Measurements from ENCODE around the gene LRP1B.

LRP1B gene

DNA sequence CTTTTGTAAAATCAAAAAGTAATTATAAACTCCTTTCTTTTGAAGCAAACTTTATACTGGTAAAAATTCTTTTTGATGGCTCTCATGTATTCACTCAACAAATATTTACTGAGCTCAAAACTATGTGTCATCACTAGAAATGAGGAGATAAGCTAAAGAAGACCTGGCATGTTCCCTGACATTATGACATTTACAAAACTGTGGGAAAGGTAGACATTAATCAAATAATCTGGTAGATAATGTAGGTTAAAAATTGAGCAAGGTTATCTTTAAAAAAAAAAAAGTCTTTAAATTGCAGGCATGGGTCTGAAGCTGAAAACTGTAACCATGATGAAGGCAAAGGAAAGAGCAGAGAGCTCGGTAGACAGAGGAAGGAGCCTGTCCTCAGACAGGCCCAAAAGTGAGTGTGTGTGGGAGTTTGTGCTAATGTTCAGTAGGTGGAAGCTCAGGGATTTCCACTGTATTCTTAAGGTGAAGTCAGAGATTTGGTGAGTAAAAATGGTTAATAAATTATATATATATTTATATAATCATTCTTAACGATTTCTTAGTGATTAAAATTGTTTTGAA is 612.9 kb downstream of the LRP1B start:
- DNase-seq (ENCODE audit: low read depth, low spot score), result no peak

GRCh38 chr2:141517180-141517851 is 613.5 kb downstream of the LRP1B start:
- DNase-seq (ENCODE audit: low read depth, low spot score), result no peak

DNA sequence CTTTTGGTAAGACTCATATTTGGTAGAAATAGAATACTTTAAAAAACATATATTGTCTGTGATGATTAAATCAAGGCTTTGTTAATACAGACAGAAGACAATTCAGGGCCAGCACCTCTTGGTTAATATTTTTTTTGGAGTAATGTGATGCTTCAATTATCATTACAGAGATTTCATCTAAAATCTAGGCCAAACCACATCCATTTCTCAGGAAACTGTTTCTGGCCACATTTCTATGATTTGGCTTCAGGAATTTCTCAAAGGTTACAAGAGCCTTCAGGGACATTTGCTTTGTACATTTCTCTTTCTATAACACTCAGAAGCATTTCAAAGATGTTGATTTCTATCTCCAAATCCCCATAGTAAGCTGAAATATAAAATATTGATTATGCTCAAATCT is 614.9 kb downstream of the LRP1B start:
- DNase-seq (ENCODE audit: low read depth, low spot score), result no peak

DNA sequence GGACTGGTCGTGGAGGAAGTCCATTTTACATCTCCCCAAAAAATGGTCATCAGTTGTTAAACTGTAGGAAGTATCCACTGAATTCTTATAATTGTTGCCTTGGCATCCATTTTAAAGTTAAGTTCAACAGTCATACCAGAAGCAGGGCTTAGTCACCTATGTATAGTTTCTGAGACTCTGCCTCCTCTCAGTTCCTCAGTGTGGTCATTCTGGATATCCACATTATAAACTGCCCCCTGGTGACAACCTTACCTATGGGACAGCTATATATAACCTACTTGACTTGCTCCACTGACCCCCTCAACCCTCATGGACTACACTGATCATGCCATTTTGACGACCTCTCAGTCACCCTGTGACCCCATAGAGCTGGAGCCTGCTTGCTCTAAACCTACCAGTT is 617.0 kb downstream of the LRP1B start:
- no peak for DNase-seq (ENCODE audit: low read depth, low spot score)

DNA sequence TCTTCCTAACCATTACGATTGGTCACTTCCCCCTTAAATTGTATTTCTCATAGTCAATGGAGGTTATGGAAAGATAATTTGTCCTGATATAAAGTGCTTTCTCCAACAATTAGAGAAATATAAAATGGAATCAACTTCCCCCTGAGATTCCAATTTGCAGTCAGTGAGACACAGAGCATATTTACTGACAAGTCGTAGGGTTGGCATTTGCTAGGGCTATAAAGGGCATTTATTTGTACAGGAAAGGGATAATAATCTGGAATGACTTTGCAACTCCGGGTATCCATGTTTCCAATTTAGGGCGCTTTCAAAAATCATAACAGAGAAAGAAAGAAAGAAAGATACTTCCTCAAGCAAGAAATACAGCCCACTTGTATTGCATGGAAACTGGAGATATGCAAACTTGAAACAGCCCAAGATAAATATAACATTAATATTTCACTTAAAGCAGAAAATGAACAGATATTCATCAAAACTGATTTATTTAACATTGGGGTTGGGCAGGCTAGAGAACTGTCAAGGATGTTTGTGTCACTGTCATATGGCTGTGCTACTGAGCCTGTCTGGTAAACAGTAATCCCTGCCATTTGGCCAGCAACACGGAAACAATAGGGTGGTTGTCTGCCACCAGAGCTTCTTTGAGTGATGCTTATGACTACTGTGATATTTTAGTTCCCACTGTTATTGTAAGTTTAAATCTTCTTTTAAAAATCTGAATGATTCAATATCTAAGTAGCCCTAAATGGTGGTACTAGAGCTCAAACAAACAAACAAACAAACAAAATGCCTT is 621.8 kb downstream of the LRP1B start:
- no peak for DNase-seq (ENCODE audit: low read depth, low spot score)

DNA sequence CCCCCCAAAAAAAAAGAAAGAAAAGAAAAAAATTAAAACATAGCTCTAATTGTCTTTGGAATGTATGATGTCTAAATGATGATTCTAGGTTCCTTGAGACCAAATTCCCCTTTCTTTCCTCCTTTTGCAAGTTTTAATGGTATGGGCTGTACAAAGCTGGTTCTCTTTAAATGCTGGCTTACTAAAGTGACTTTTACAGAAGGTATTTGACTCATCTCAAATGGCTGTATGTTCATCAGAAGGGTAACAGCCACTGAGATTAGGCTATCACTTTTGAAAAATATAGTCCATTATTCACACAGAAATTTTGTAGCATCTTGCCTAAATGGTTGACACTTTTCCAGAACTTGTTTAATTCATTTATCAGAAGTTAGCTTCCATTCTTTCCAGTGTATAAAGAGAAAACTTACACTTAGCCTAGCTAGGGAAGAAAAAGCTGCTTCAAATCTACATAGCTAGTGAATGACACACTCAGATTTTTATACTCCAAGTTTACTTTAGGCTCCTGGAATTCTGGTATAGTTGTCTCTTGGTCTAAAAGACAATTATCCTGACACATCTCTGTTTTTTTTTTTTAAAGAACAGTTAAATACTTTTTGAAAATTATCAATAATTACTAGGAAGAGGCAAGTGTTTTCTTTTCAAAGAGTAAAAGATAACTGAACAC is 622.6 kb downstream of the LRP1B start:
- no peak for DNase-seq (ENCODE audit: low read depth, low spot score)

DNA sequence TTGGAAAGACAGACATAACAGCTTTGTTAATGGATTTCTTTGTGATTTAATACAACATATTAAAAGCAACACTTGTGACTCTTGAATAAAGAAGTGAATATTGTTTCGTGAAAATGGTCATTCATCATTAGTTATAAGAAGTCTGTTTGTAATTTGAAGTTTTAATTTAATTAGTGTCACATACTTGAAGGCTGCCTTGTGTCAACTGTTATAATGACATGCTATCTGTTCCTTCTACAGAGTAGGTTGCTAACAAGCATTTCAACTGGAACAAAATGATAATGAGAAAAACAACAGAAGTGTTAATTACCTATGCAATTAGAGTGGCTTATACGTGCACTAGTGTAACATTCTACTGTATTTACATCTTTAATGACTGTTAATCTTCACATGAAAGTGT is 624.7 kb downstream of the LRP1B start:
- no peak for DNase-seq (ENCODE audit: low read depth, low spot score)

DNA sequence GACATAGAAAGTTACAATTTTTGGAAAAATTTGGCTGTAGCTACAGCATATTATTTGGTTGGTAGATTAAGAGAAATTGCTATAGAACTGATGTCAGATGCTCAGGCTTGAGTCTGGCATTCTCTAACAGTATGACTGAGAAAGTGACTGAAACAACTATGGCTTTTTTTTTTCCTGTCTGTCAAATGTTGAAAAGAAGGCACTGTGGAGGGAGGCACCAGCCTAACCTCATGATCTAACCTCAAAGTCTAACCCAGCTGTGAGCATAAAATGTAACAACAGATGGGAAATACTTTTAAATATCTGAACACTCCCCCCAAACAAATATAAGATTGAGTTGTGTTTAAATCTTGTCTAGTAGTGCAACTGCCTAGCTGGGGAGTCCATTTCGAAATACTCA is 629.1 kb downstream of the LRP1B start:
- no peak for DNase-seq (ENCODE audit: low read depth, low spot score)

GRCh38 chr2:141499123-141499522 is 631.7 kb downstream of the LRP1B start:
- no peak for DNase-seq (ENCODE audit: low read depth, low spot score)

DNA sequence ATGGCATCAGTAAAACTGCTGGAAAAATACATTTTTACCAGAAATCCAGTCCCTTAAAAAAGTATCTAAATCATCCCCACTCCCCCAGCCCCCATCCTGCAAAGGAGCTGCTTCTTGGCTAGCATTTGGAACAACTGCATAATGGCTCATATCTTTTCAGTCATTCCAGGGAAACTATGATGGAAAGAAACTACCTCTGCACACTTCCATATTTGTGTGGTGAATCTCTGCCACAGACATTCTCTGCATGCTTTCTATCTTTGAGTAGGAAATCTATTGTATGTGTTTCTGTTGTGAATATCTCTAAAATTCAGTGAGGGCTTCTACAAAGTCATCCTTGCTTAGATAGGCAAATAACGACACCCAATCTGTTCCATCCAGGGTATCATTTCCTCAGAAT is 632.3 kb downstream of the LRP1B start:
- no peak for DNase-seq (ENCODE audit: low read depth, low spot score)

GRCh38 chr2:141497272-141497671 is 633.5 kb downstream of the LRP1B start:
- no peak for DNase-seq (ENCODE audit: low read depth, low spot score)

DNA sequence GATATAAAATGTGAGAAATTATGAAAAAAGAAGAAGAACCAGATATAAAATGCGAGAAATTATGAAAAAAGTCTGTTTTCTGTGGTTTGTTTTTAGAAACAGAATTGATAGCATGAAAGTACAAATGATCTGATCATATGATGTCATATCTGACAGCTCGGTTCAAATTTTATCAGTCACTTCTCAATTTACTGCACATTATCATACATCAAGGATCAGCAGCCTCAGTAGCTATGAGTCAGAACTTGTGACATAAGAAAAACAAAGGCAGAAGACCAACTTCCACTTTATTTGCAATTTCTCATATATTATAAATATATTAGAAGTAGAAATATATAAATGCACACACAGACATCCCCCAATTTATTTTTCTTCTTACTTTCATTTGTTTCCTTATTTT is 634.0 kb downstream of the LRP1B start:
- DNase-seq (ENCODE audit: low read depth, low spot score), result no peak

- no peak for DNase-seq (ENCODE audit: low read depth, low spot score)
These were observed 636.9 kb downstream of the LRP1B start for GRCh38 chr2:141493936-141494335.

GRCh38 chr2:141492816-141493215 is 638.0 kb downstream of the LRP1B start:
- DNase-seq (ENCODE audit: low read depth, low spot score), result no peak

DNA sequence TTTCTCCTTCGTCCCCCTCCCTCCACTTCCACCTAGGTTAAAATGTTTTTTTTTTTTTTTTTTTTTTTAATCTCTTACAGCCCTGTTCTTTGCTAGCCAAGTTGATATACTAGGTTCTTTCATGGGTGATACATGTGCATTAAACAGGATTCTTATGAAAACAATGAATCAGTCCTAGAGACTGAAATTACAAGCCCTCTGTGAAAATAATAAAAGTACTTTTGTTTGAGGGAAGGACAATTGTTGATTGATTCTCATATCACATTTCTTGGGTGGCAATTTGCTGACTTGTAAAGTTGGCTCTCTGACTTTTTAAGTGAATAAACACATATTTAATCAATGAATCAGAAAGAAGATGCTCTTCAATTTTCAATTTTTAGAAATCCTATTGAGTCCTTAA is 639.9 kb downstream of the LRP1B start:
- DNase-seq (ENCODE audit: low read depth, low spot score), result no peak

GRCh38 chr2:141482697-141483096 is 648.1 kb downstream of the LRP1B start:
- DNase-seq (ENCODE audit: low read depth, low spot score), result no peak

DNA sequence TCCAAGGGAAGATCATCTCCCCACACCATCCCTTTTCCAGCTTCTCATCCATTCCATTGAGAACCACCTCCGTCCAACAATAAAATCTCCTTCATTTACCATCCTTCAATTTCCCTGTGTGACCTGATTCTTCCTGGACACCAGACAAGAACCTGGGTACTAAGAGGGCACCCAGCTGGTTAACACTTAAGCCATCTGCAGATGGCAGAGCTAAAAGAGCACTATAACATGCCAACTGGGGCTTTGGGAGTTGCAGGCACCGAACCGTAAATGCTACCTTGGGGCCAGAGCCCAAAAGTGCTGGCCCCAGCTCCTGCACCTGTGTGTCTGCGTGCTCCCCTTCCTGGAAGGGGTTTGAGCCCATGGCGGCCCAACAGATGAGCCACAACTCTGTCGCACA is 655.0 kb downstream of the LRP1B start:
- DNase-seq (ENCODE audit: low read depth, low spot score), result no peak

DNA sequence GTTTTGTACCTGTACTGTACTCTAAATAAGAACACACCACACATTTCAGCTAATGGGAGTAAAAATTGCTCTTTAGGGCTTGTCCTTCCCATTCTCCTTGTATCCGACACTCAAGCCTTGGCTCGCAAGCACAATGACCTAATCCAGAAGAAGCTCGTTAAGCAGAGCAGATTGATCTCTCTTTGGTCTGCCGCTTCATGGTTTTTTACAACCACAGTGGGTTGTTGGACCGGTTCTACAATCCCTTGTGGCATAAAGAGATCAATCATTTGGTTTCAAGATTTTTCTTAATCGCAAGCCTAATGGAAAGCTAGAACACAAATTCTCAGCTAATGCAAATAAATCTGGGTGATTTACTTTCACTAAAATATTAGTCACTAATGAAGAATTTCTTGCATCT is 662.1 kb downstream of the LRP1B start:
- no peak for DNase-seq (ENCODE audit: low read depth, low spot score)

GRCh38 chr2:141467331-141467730 is 663.5 kb downstream of the LRP1B start:
- no peak for DNase-seq (ENCODE audit: low read depth, low spot score)

GRCh38 chr2:141464995-141465394 is 665.8 kb downstream of the LRP1B start:
- DNase-seq (ENCODE audit: low read depth, low spot score), result no peak

DNA sequence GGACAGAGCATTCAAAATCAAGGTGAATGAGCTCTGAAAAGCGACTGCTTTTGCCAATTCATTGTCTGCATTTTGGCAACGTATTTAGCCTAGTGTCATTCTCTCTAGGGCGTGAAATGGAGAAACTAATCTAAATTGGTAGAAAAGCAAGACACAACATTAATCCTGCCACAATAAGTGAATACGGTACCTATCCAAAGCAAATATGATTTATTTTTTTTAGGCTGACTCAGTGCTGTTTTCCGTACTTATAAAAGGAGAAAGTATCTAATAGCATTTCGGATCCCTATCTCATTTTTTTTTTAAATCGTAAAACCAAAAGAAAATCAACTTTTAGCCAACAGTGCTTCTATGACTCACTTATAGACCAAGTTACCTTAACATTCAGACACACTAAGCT is 672.5 kb downstream of the LRP1B start:
- DNase-seq (ENCODE audit: low read depth, low spot score), result no peak

GRCh38 chr2:141455877-141456276 is 674.9 kb downstream of the LRP1B start:
- DNase-seq (ENCODE audit: low read depth, low spot score), result no peak
